Measurements from ENCODE around the gene ADARB1. TPM values are rescaled to one million over a fixed set of nuclear protein-coding genes. Genes with fewer than 3 reads are reported as not detected.
"Not testable (repeated sequence)": the region's sequence is repeated elsewhere in the genome, so short reads cannot be mapped to it uniquely, and the experiment has no call there.

Gene ADARB1
- polyA plus RNA-seq, 1 donor (not counting 4 experiments of a cell fraction or from before 2014, with no cell fraction given): 13.0 TPM

- no peak overlapping the region for H3K4me2 ChIP-seq (ENCODE audit: control insufficient read depth, extremely low read depth, insufficient read depth, low read depth, low read length)
- DNase-seq (ENCODE audit: low read depth, low spot score): no peak
- no peak overlapping the region for H2AFZ ChIP-seq (ENCODE audit: control insufficient read depth, low read length)
- no peak overlapping the region for H3K4me3 ChIP-seq (ENCODE audit: control insufficient read depth in 2 of 3, extremely low read depth in 1 of 3, insufficient read depth in 2 of 3, low read depth in 1 of 3, low read length in 3 of 3)
- no peak for FAIRE-seq
- H3K9ac ChIP-seq (ENCODE audit: control insufficient read depth, extremely low read depth, insufficient read depth, low read length): no peak overlapping the region
- dilution Hi-C loops (cut with MboI; ENCODE audit: extremely low pct_ligation_motif_present, low sequenced_read_pairs): no loop called here
- H3K9me3 ChIP-seq (ENCODE audit: control insufficient read depth, low read depth, low read length): no peaks in the 10 kb centered on the region
- peaks cover 12% of the 10 kb centered on the region for H3K4me1 ChIP-seq (ENCODE audit: control insufficient read depth, extremely low read depth, insufficient read depth, low read length)
- no peaks in the 10 kb centered on the region for H3K79me2 ChIP-seq (ENCODE audit: control insufficient read depth, insufficient read depth, low read length)
- TF ChIP-seq, protein P1, sequence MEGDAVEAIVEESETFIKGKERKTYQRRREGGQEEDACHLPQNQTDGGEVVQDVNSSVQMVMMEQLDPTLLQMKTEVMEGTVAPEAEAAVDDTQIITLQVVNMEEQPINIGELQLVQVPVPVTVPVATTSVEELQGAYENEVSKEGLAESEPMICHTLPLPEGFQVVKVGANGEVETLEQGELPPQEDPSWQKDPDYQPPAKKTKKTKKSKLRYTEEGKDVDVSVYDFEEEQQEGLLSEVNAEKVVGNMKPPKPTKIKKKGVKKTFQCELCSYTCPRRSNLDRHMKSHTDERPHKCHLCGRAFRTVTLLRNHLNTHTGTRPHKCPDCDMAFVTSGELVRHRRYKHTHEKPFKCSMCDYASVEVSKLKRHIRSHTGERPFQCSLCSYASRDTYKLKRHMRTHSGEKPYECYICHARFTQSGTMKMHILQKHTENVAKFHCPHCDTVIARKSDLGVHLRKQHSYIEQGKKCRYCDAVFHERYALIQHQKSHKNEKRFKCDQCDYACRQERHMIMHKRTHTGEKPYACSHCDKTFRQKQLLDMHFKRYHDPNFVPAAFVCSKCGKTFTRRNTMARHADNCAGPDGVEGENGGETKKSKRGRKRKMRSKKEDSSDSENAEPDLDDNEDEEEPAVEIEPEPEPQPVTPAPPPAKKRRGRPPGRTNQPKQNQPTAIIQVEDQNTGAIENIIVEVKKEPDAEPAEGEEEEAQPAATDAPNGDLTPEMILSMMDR (optimal IDR thresholded peaks at IDR 0.05 in 1 of 3, IDR thresholded peaks at IDR 0.05 in 1 of 3, conservative IDR thresholded peaks at IDR 0.05 in 1 of 3; ENCODE audit: extremely low read depth in 1 of 3, insufficient read depth in 2 of 3, low read length in 3 of 3): no peak
- no peak for TF ChIP-seq EZH2 (IDR thresholded peaks at IDR 0.05; ENCODE audit: low read length)
- no peaks in the 10 kb centered on the region for H3K27me3 ChIP-seq (ENCODE audit: control insufficient read depth, extremely low read depth, insufficient read depth, low read length)
- no peak overlapping the region for H3K27ac ChIP-seq (ENCODE audit: control insufficient read depth, insufficient read depth, low read length)
- no peaks in the 10 kb centered on the region for H4K20me1 ChIP-seq (ENCODE audit: control insufficient read depth, extremely low read depth, insufficient read depth, low read length)
- no peaks in the 10 kb centered on the region for H3K9me1 ChIP-seq (ENCODE audit: control insufficient read depth, extremely low read depth, insufficient read depth, low read length)
- peaks cover 6 to 12% of the 10 kb centered on the region in 2 experiments for H3K36me3 ChIP-seq (ENCODE audit: control insufficient read depth in 2 of 2, extremely low read depth in 1 of 2, insufficient read depth in 2 of 2, low read length in 2 of 2)
These were observed 69.5 kb downstream of the ADARB1 start for GRCh38 chr21:45143855-45144254.

DNA sequence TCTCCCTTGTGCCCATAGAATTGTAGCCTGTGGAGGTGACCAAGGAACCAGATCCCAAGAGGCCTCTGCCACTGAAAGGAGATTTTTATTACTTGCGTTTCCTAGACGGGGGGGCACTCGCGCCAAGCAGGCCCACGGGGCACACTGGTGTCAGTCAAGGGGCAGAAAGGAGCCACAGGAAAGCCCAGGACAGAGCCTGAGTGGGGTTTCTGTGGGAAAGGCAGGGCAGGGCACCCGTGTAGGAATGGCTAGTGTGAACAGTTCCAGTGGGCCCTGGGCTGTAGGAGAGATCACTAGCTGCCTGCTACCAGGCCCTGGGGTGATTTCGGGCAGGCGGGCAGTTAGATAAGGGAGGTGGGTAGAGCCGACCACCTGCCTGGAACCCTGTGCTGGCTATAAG, 70.8 kb downstream of the ADARB1 start:
- Histone ChIP-seq H3K9ac (ENCODE audit: control insufficient read depth, extremely low read depth, insufficient read depth, low read length) (no peak overlapping the region), H3K9me3 (ENCODE audit: control insufficient read depth, low read depth, low read length) (no peaks in the 10 kb centered on the region), H3K4me1 (ENCODE audit: control insufficient read depth, extremely low read depth, insufficient read depth, low read length) (peaks cover 12% of the 10 kb centered on the region), H2AFZ (ENCODE audit: control insufficient read depth, low read length) (no peak overlapping the region), H3K79me2 (ENCODE audit: control insufficient read depth, insufficient read depth, low read length) (no peaks in the 10 kb centered on the region), H4K20me1 (ENCODE audit: control insufficient read depth, extremely low read depth, insufficient read depth, low read length) (no peaks in the 10 kb centered on the region), H3K9me1 (ENCODE audit: control insufficient read depth, extremely low read depth, insufficient read depth, low read length) (no peaks in the 10 kb centered on the region), H3K27ac (ENCODE audit: control insufficient read depth, insufficient read depth, low read length) (no peak overlapping the region), H3K27me3 (ENCODE audit: control insufficient read depth, extremely low read depth, insufficient read depth, low read length) (no peaks in the 10 kb centered on the region), H3K4me2 (ENCODE audit: control insufficient read depth, extremely low read depth, insufficient read depth, low read depth, low read length) (no peak overlapping the region), H3K4me3 (ENCODE audit: control insufficient read depth in 2 of 3, extremely low read depth in 1 of 3, insufficient read depth in 2 of 3, low read depth in 1 of 3, low read length in 3 of 3) (no peak overlapping the region), H3K36me3 (ENCODE audit: control insufficient read depth in 2 of 2, extremely low read depth in 1 of 2, insufficient read depth in 2 of 2, low read length in 2 of 2) (peaks cover 6 to 10% of the 10 kb centered on the region in 2 experiments)
- no peak for TF ChIP-seq EZH2 (IDR thresholded peaks at IDR 0.05; ENCODE audit: low read length)
- TF ChIP-seq, protein P1 (optimal IDR thresholded peaks at IDR 0.05 in 1 of 3, IDR thresholded peaks at IDR 0.05 in 1 of 3, conservative IDR thresholded peaks at IDR 0.05 in 1 of 3; ENCODE audit: extremely low read depth in 1 of 3, insufficient read depth in 2 of 3, low read length in 3 of 3): no peak
- DNase-seq (ENCODE audit: low read depth, low spot score) (no peak), FAIRE-seq (no peak)
- dilution Hi-C loops (cut with MboI; ENCODE audit: extremely low pct_ligation_motif_present, low sequenced_read_pairs): no loop called here

DNA sequence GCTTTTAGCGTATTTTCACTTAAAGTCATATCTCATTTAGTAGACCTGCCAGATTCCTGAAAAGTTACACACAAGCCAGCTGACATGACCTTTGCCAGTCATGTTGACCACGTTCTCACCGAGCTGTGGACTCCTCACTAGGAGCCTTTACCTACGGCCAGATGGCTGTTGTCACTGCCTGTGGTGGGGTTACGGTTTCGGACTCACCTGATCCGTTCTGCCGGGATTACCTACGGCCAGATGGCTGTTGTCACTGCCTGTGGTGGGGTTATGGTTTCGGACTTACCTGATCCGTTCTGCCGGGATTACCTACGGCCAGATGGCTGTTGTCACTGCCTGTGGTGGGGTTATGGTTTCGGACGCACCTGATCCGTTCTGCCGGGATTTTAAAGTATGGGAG, 71.5 kb downstream of the ADARB1 start:
- H3K27ac ChIP-seq (ENCODE audit: control insufficient read depth, insufficient read depth, low read length); H2AFZ ChIP-seq (ENCODE audit: control insufficient read depth, low read length); H3K9me1 ChIP-seq (ENCODE audit: control insufficient read depth, extremely low read depth, insufficient read depth, low read length); DNase-seq (ENCODE audit: low read depth, low spot score); dilution Hi-C loops (cut with MboI; ENCODE audit: extremely low pct_ligation_motif_present, low sequenced_read_pairs); H3K27me3 ChIP-seq (ENCODE audit: control insufficient read depth, extremely low read depth, insufficient read depth, low read length); H3K79me2 ChIP-seq (ENCODE audit: control insufficient read depth, insufficient read depth, low read length); H3K9me3 ChIP-seq (ENCODE audit: control insufficient read depth, low read depth, low read length); H3K4me3 ChIP-seq (ENCODE audit: control insufficient read depth in 2 of 3, extremely low read depth in 1 of 3, insufficient read depth in 2 of 3, low read depth in 1 of 3, low read length in 3 of 3); H4K20me1 ChIP-seq (ENCODE audit: control insufficient read depth, extremely low read depth, insufficient read depth, low read length); H3K9ac ChIP-seq (ENCODE audit: control insufficient read depth, extremely low read depth, insufficient read depth, low read length); H3K36me3 ChIP-seq (ENCODE audit: control insufficient read depth in 2 of 2, extremely low read depth in 1 of 2, insufficient read depth in 2 of 2, low read length in 2 of 2); H3K4me2 ChIP-seq (ENCODE audit: control insufficient read depth, extremely low read depth, insufficient read depth, low read depth, low read length); FAIRE-seq: not testable (repeated sequence)
- peaks cover 12% of the 10 kb centered on the region for H3K4me1 ChIP-seq (ENCODE audit: control insufficient read depth, extremely low read depth, insufficient read depth, low read length)
